Ishikawa (cell line): ENCODE measurements around the gene HMGN4.

Experiments
- CEBPB ChIP-seq: IDR thresholded peaks from 2 replicates; pipeline ENCODE4 v1.6.1; 2012
- CREB1 ChIP-seq: IDR thresholded peaks from 2 replicates; pipeline ENCODE4 v1.6.1; 2012; ENCODE audit warnings: low read depth
- EGR1 ChIP-seq: IDR thresholded peaks from 2 replicates; pipeline ENCODE4 v1.6.1; 2012
- EP300 ChIP-seq: IDR thresholded peaks from 2 replicates; pipeline ENCODE4 v1.6.1; 2012; ENCODE audit warnings: borderline replicate concordance
- FOXM1 ChIP-seq: IDR thresholded peaks from 2 replicates; pipeline ENCODE4 v1.6.1; 2012; ENCODE audit warnings: low read depth, borderline replicate concordance
- MAX ChIP-seq: IDR thresholded peaks from 2 replicates; pipeline ENCODE4 v1.6.1; 2012
- NFIC ChIP-seq: IDR thresholded peaks from 2 replicates; pipeline ENCODE4 v1.6.1; 2012
- RAD21 ChIP-seq: IDR thresholded peaks from 2 replicates; pipeline ENCODE4 v1.6.1; 2012; ENCODE audit warnings: low read depth
- TAF1 ChIP-seq: IDR thresholded peaks from 2 replicates; pipeline ENCODE4 v1.6.1; 2012; ENCODE audit warnings: low read depth, mild to moderate bottlenecking
- TCF12 ChIP-seq: IDR thresholded peaks from 2 replicates; pipeline ENCODE4 v1.6.1; 2012; ENCODE audit warnings: low read depth
- TEAD4 ChIP-seq: IDR thresholded peaks from 2 replicates; pipeline ENCODE4 v1.6.1; 2012
- USF1 ChIP-seq: IDR thresholded peaks from 2 replicates; pipeline ENCODE4 v1.6.1; 2012
- YY1 ChIP-seq: IDR thresholded peaks from 2 replicates; pipeline ENCODE4 v1.6.1; 2012; ENCODE audit warnings: low read depth
- ZBTB7A ChIP-seq: IDR thresholded peaks from 2 replicates; pipeline ENCODE4 v1.6.1; 2012; ENCODE audit warnings: low read depth
- TF ChIP-seq, protein P1 (sequence below): IDR thresholded peaks from 2 replicates; pipeline ENCODE4 v1.6.1; 2012; ENCODE audit warnings: low read depth, mild to moderate bottlenecking

HMGN4 gene

DNA sequence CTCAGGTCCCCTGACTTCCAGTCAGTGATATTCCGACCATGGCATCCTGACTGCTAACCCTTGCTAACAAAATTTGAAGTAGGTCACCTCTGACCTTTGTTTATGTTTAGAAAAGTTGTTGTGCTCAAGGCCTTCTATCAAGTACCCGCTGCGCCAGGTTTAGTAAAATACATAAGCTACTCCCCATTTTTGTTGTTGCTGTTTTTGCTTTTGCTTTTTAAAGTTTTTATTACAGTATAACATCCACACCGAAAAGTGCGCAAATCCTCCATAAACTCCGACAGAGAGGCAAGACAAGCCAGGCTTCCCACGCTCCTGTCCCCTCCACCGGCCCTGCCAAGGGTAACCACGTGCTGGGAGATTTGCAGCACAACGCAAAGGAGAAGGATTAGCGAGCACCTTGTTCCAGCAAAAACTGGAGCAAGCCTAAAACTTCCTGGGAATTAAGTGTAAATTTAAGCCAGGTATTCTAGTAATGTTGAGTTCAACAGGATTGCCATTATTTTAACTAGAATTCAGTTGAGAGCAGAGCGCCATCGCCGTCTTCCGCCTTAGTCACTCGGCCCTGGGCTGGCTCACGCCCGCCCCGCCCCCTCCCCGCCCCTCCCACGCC, 17.8 kb upstream of the HMGN4 start:
- peak; percentile 5; the same call in 1 of the 2 replicates for TF ChIP-seq EP300
- TF ChIP-seq TAF1: no peak
- no peak for TF ChIP-seq ZBTB7A
- peak; percentile 99 for TF ChIP-seq MAX
- no peak for TF ChIP-seq CEBPB
- peak; percentile 75 for TF ChIP-seq USF1

DNA sequence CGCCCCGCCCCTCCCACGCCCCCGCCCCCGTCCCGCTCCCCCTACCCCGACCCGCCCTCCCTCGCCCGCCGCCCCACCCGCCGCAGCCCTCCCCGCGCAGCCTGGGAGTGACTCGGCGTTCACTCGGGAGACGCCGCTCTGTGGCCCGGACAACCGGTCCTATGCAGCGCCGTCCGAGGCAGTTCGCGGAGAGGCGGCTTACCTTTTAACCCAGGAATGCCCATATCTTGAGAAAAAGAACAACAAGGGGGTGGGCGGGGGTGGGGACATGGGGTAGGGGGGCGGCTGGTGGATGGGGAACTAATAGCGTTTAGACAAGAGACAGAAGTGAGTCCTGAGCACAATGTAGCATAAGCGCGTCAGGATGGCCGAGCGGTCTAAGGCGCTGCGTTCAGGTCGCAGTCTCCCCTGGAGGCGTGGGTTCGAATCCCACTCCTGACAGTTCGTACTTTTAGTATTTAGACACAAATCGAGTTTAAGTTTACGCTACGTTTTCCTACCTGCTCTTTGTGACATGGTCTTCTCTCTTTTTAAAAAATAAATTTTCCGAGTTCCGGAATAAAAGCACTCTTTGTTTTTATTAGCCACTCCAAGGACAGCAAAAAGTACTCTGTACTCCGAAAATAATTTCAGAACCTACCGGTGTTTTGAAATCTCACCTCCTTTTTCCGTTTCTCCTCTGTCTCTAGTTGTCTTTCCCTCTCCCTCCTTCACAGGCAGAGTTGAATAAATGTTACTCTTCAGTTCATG, 17.1 kb upstream of the HMGN4 start:
- TF ChIP-seq, protein P1, sequence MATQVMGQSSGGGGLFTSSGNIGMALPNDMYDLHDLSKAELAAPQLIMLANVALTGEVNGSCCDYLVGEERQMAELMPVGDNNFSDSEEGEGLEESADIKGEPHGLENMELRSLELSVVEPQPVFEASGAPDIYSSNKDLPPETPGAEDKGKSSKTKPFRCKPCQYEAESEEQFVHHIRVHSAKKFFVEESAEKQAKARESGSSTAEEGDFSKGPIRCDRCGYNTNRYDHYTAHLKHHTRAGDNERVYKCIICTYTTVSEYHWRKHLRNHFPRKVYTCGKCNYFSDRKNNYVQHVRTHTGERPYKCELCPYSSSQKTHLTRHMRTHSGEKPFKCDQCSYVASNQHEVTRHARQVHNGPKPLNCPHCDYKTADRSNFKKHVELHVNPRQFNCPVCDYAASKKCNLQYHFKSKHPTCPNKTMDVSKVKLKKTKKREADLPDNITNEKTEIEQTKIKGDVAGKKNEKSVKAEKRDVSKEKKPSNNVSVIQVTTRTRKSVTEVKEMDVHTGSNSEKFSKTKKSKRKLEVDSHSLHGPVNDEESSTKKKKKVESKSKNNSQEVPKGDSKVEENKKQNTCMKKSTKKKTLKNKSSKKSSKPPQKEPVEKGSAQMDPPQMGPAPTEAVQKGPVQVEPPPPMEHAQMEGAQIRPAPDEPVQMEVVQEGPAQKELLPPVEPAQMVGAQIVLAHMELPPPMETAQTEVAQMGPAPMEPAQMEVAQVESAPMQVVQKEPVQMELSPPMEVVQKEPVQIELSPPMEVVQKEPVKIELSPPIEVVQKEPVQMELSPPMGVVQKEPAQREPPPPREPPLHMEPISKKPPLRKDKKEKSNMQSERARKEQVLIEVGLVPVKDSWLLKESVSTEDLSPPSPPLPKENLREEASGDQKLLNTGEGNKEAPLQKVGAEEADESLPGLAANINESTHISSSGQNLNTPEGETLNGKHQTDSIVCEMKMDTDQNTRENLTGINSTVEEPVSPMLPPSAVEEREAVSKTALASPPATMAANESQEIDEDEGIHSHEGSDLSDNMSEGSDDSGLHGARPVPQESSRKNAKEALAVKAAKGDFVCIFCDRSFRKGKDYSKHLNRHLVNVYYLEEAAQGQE: no peak
- TF ChIP-seq CEBPB: no peak; the same call in 1 of the 2 replicates
- TF ChIP-seq ZBTB7A: no peak
- no peak for TF ChIP-seq EGR1
- TF ChIP-seq RAD21: no peak
- TF ChIP-seq CREB1: 0 out of 2 replicates have a peak, but pooled peaks have one; percentile 29
- no peak for TF ChIP-seq EP300
- 0 out of 2 replicates have a peak, but pooled peaks have one; percentile 9 for TF ChIP-seq TAF1
- TF ChIP-seq USF1: no peak
- no peak; the same call in 1 of the 2 replicates for TF ChIP-seq YY1
- TF ChIP-seq MAX: no peak
- TF ChIP-seq TEAD4: peak; percentile 86
- no peak for TF ChIP-seq FOXM1
- no peak for TF ChIP-seq NFIC
- TF ChIP-seq TCF12: no peak

DNA sequence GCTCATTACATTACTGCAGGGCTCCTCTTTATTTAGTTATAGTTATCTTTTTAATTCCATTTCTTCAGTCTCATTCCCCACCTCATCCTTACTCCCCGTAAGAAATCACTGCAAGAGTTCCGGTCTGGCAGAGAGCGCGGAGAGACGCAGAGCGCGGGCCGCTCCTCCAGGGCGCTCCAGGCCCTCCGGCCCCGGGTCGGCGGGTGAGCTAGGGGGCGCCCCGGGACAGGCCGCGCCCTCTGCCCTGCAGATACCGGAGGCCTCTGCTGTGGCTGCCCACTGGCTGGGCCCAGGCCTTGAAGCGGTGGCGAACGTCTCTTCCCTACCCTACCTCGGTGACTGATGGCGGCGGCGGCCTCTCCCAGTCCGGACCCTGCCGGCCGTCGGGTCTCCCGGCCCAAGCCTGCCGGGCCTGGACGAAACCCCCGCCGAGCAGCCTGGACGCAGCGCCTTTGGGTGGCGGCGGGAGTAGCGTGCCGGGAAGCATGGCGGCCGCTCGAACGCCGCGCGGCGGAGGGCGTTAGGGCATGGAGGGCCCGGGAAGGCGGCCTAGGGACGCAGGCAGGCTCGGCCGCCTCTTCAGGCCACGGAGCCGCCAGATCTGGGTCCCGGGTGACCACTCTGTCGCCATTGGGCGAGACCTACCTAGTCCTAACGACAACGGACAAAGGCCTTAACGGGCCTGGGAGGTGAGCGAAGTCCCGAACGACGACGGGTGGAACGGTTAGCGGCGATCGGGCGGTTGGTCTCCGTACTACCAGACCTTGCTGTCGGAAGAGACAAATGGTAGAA, 16.4 kb upstream of the HMGN4 start:
- TF ChIP-seq MAX: no peak
- TF ChIP-seq CREB1: no peak
- no peak for TF ChIP-seq ZBTB7A

- TF ChIP-seq TEAD4 (no peak), MAX (no peak)
- TF ChIP-seq, protein P1: no peak
Measured at GRCh38 chr6:26524722-26525370, 13.3 kb upstream of the HMGN4 start.

- TF ChIP-seq EP300: no peak
- no peak for TF ChIP-seq USF1
- no peak for TF ChIP-seq ZBTB7A
- no peak for TF ChIP-seq FOXM1
Measured at GRCh38 chr6:26525838-26526237, 12.3 kb upstream of the HMGN4 start.
